SK-N-MC (cell line): Measurements from ENCODE around the gene GMDS.

Source experiments
- EZH2 ChIP-seq: fragments of 200-600 bp; sonication (generic); IDR thresholded peaks from one replicate; pipeline ENCODE4 v1.6.1; 2017; ENCODE audit warnings: antibody characterized with exemption
- POLR2AphosphoS5 ChIP-seq: IDR thresholded peaks from 2 replicates; pipeline ENCODE4 v1.6.1; 2012; ENCODE audit warnings: mild to moderate bottlenecking, low read depth, low read length, borderline replicate concordance

DNA sequence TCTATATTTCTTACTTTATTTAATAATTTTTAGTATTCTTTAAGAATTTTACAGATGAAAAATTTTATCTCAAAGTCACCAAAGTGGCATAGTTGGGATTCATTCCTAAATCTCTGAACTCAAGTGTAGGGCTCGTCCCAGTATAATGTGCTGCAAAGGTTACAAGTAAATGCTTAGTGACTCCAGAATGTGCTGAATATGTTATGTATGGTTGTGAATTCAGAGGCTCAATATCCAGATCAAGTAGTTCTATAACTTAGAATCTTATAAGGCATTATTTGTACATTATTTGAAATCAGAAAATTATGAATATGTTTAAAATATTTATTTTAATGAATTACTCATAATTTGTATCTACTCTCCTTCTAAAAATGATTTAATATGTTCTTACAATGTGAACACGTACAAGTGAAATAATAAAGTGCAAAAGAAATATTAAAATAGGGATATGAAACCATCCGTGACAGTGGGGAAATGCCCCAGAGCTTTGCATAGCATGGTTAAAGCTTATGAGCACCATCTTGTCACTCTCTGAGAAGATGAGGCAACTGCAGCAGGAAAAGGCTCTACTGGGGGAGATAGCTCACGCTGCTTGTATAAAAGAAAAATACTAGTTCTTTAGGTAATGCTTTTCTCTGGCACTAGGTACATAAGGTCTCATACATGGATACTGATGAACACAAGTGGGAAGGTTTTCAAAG lies 376.7 kb downstream of the GMDS start:
- no peak for TF ChIP-seq POLR2AphosphoS5
- TF ChIP-seq EZH2 = no peak
